H1 (cell line): ENCODE measurements around the gene LHX5. TPM values are rescaled to one million over a fixed set of nuclear protein-coding genes. Genes with fewer than 3 reads are reported as not detected.

Source experiments
- CTCF ChIA-PET: fragments of 300-600 bp; sonication (Branson Sonifier 250); formaldehyde crosslinking; loops from one replicate; lab custom pipeline; 2021; ENCODE audit not compliant: partially characterized antibody; lab: Charles Lee
- POLR2A ChIA-PET: fragments of 300-600 bp; sonication (Branson Sonifier 250); formaldehyde crosslinking; loops from one replicate; lab custom pipeline; 2021; ENCODE audit warnings: inconsistent platforms; ENCODE audit not compliant: partially characterized antibody; lab: Charles Lee
- DNase-seq, 2 experiments: peaks; one replicate each; pipeline versions ENCODE4 v3.0.0 to v3.0.0-alpha.2; 2010 to 2022; ENCODE audit warnings: low spot score in 2 of 2, low read depth in 1 of 2, mixed read lengths in 1 of 2
- FAIRE-seq: peaks from 2 replicates; lab custom pipeline; 2011; peaks lifted over from hg19 to GRCh38; lab: Jason Lieb, UNC
- H2AFZ ChIP-seq: 2 replicates; pipeline ENCODE4 v1.8.1; 2012; ENCODE audit warnings: low read length, inconsistent platforms
- H2AK5ac ChIP-seq: 2 replicates; pipeline ENCODE4 v1.6.1; 2013; ENCODE audit warnings: low read depth, low read length
- H2BK120ac ChIP-seq: replicated peaks from 2 replicates; pipeline ENCODE3; 2013; ENCODE audit warnings: low read depth, low read length, inconsistent platforms
- H2BK12ac ChIP-seq: 2 replicates; pipeline ENCODE4 v1.6.1; 2013; ENCODE audit warnings: low read depth, low read length
- H2BK15ac ChIP-seq: 2 replicates; pipeline ENCODE4 v1.6.1; 2013; ENCODE audit warnings: low read length
- H2BK20ac ChIP-seq: 2 replicates; pipeline ENCODE4 v1.6.1; 2013; ENCODE audit warnings: low read length
- H2BK5ac ChIP-seq: 2 replicates; pipeline ENCODE4 v1.6.1; 2013; ENCODE audit warnings: low read depth, low read length
- H3K14ac ChIP-seq: 2 replicates; pipeline ENCODE4 v1.6.1; 2013; ENCODE audit warnings: inconsistent platforms; ENCODE audit not compliant: insufficient read length
- H3K18ac ChIP-seq: 2 replicates; pipeline ENCODE4 v1.6.1; 2013; ENCODE audit warnings: low read length; ENCODE audit errors: extremely low read depth
- H3K23ac ChIP-seq: 2 replicates; pipeline ENCODE4 v1.6.1; 2013; ENCODE audit warnings: inconsistent platforms; ENCODE audit not compliant: insufficient read length
- H3K23me2 ChIP-seq: 2 replicates; pipeline ENCODE4 v1.6.1; 2013; ENCODE audit warnings: low read depth, low read length
- H3K27ac ChIP-seq: 2 replicates; pipeline ENCODE4 v1.6.1; 2011; ENCODE audit warnings: low read depth, low read length, inconsistent platforms
- H3K27me3 ChIP-seq, 4 experiments: replicated peaks in 1 of 4; 1 replicate in 1 of 4; 2 replicates in 3 of 4; pipeline versions ENCODE4 v1.6.1 to v1.8.1; 2011 to 2013; ENCODE audit warnings: low read length in 3 of 4, mild to moderate bottlenecking in 3 of 4, inconsistent platforms in 2 of 4, mixed read lengths in 2 of 4, moderate library complexity in 1 of 4; ENCODE audit not compliant: control insufficient read depth in 3 of 4, insufficient read depth in 3 of 4; ENCODE audit errors: extremely low read depth in 1 of 4
- H3K36me3 ChIP-seq, 4 experiments: 2 replicates each; pipeline versions ENCODE4 v1.6.1 to v1.8.1; 2011 to 2013; ENCODE audit warnings: mild to moderate bottlenecking in 4 of 4, low read length in 3 of 4, moderate library complexity in 2 of 4, control low read depth in 1 of 4, inconsistent platforms in 1 of 4; ENCODE audit not compliant: insufficient read depth in 4 of 4, control insufficient read depth in 2 of 4
- H3K4ac ChIP-seq: replicated peaks from 2 replicates; pipeline ENCODE3; 2013; ENCODE audit warnings: low read length, low read depth, mixed read lengths, inconsistent platforms; ENCODE audit not compliant: insufficient read length
- H3K4me1 ChIP-seq, 4 experiments: replicated peaks in 1 of 4; 1 replicate in 1 of 4; 2 replicates in 3 of 4; pipeline versions ENCODE4 v1.6.1 to v1.8.1; 2011 to 2013; ENCODE audit warnings: low read length in 3 of 4, inconsistent platforms in 2 of 4, mixed read lengths in 1 of 4; ENCODE audit not compliant: insufficient read depth in 4 of 4, control insufficient read depth in 3 of 4
- H3K4me2 ChIP-seq, 2 experiments: 2 replicates each; pipeline versions ENCODE4 v1.6.1 to v1.8.1; 2011 to 2013; ENCODE audit warnings: low read depth in 2 of 2, low read length in 2 of 2, control low read depth in 1 of 2, inconsistent platforms in 1 of 2, mild to moderate bottlenecking in 1 of 2; ENCODE audit not compliant: insufficient read depth in 1 of 2
- H3K4me3 ChIP-seq, 4 experiments: fragments of 200-600, 300-600 bp in 1 of 4; sonication (generic), shearing (Covaris generic), sonication (Bioruptor Twin) in 1 of 4; 2 replicates each; pipeline versions ENCODE4 v1.5.1 to v1.8.1; 2011 to 2016; ENCODE audit warnings: low read length in 4 of 4, low read depth in 3 of 4, control low read depth in 2 of 4, inconsistent platforms in 2 of 4, mild to moderate bottlenecking in 2 of 4, mixed read lengths in 1 of 4, moderate library complexity in 1 of 4; ENCODE audit not compliant: insufficient read depth in 2 of 4; ENCODE audit errors: extremely low read depth in 1 of 4
- H3K56ac ChIP-seq: replicated peaks from 2 replicates; pipeline ENCODE3; 2013; ENCODE audit warnings: low read depth, mild to moderate bottlenecking, mixed read lengths, low read length, inconsistent platforms; ENCODE audit not compliant: insufficient read length
- H3K79me1 ChIP-seq: 2 replicates; pipeline ENCODE4 v1.6.1; 2013; ENCODE audit warnings: low read depth, low read length, control low read depth
- H3K79me2 ChIP-seq, 2 experiments: 2 replicates each; pipeline versions ENCODE4 v1.6.1 to v1.8.1; 2012 to 2013; ENCODE audit warnings: low read length in 2 of 2, mild to moderate bottlenecking in 2 of 2, inconsistent platforms in 1 of 2; ENCODE audit not compliant: insufficient read depth in 2 of 2, control insufficient read depth in 1 of 2
- H3K9ac ChIP-seq, 4 experiments: replicated peaks in 1 of 4; 1 replicate in 1 of 4; 2 replicates in 3 of 4; pipeline versions ENCODE4 v1.6.1 to v1.8.1; 2011 to 2013; ENCODE audit warnings: low read depth in 3 of 4, low read length in 3 of 4, control low read depth in 2 of 4, mild to moderate bottlenecking in 2 of 4, moderate library complexity in 2 of 4, inconsistent platforms in 1 of 4; ENCODE audit errors: extremely low read depth in 1 of 4
- H3K9me3 ChIP-seq, 2 experiments: 2 replicates each; pipeline versions ENCODE4 v1.6.1 to v1.8.1; 2012 to 2013; ENCODE audit warnings: mild to moderate bottlenecking in 2 of 2, moderate library complexity in 2 of 2, control low read depth in 1 of 2, inconsistent platforms in 1 of 2, low read depth in 1 of 2, low read length in 1 of 2, mixed read lengths in 1 of 2; ENCODE audit not compliant: insufficient read depth in 2 of 2
- H4K20me1 ChIP-seq, 2 experiments: replicated peaks in 1 of 2; 2 replicates each; pipeline versions ENCODE3 to v1.8.1; 2011 to 2013; ENCODE audit warnings: inconsistent platforms in 2 of 2, low read length in 2 of 2, mild to moderate bottlenecking in 1 of 2; ENCODE audit not compliant: insufficient read depth in 2 of 2, control insufficient read depth in 1 of 2
- H4K5ac ChIP-seq: 2 replicates; pipeline ENCODE4 v1.6.1; 2013; ENCODE audit warnings: low read length, low read depth, mixed read lengths, inconsistent platforms; ENCODE audit not compliant: insufficient read length
- H4K8ac ChIP-seq: 2 replicates; pipeline ENCODE4 v1.8.0; 2013; ENCODE audit warnings: mild to moderate bottlenecking, moderate library complexity, low read length, inconsistent platforms; ENCODE audit not compliant: insufficient read depth; ENCODE audit errors: extremely low read depth
- H4K91ac ChIP-seq: replicated peaks from 2 replicates; pipeline ENCODE3; 2013; ENCODE audit warnings: low read length, mixed read lengths, inconsistent platforms; ENCODE audit not compliant: insufficient read length
- GABPA ChIP-seq: IDR thresholded peaks from 2 replicates; pipeline ENCODE4 v1.6.1; 2011; ENCODE audit warnings: mild to moderate bottlenecking, low read length, moderate library complexity, borderline replicate concordance; ENCODE audit not compliant: insufficient read depth
- GTF2F1 ChIP-seq: IDR thresholded peaks from 2 replicates; pipeline ENCODE4 v1.6.1; 2012; ENCODE audit warnings: low read depth, low read length, improper control_type of control experiment, borderline replicate concordance
- JUN ChIP-seq: IDR thresholded peaks from 2 replicates; pipeline ENCODE4 v1.6.1; 2011; ENCODE audit warnings: low read depth, mild to moderate bottlenecking, improper control_type of control experiment, low read length
- JUND ChIP-seq: IDR thresholded peaks from 2 replicates; pipeline ENCODE4 v1.6.1; 2011; ENCODE audit warnings: mild to moderate bottlenecking, improper control_type of control experiment, low read length
- MAFK ChIP-seq: IDR thresholded peaks from 2 replicates; pipeline ENCODE4 v1.6.1; 2012; ENCODE audit warnings: low read depth, mild to moderate bottlenecking, improper control_type of control experiment, low read length
- POLR2AphosphoS5 ChIP-seq: IDR thresholded peaks from 2 replicates; pipeline ENCODE4 v1.6.1; 2011; ENCODE audit warnings: low read depth, low read length
- RNF2 ChIP-seq: fragments of 200-900, 300-1000 bp; sonication (generic); IDR thresholded peaks from 2 replicates; pipeline ENCODE4 v1.7.1; 2016; ENCODE audit warnings: borderline replicate concordance, low read depth, mild to moderate bottlenecking, antibody characterized with exemption, low read length; ENCODE audit not compliant: poor library complexity, severe bottlenecking; ENCODE audit errors: missing control alignments
- RXRA ChIP-seq: IDR thresholded peaks from 2 replicates; pipeline ENCODE4 v1.6.1; 2011; ENCODE audit warnings: low read depth, mild to moderate bottlenecking, low read length, moderate library complexity; ENCODE audit not compliant: insufficient read depth
- SIRT6 ChIP-seq: IDR thresholded peaks from one replicate; pipeline ENCODE4 v1.7.1; 2012; ENCODE audit warnings: low read length, inconsistent platforms
- SP2 ChIP-seq: IDR thresholded peaks from 2 replicates; pipeline ENCODE4 v1.6.1; 2012; ENCODE audit warnings: mild to moderate bottlenecking, low read length, inconsistent platforms
- SP4 ChIP-seq: IDR thresholded peaks from 2 replicates; pipeline ENCODE4 v1.6.1; 2012; ENCODE audit warnings: low read length, inconsistent platforms
- WGBS, 2 experiments: shearing (Covaris generic) in 1 of 2; methylation state at CpG; one replicate each; pipeline versions ENCODE4 v1.1.6 to v1.1.7; 2013 to 2015; ENCODE audit warnings: low lambda C conversion rate in 2 of 2, mixed read lengths in 2 of 2, inconsistent platforms in 1 of 2, low coverage in 1 of 2, missing lambda C conversion rate in 1 of 2; ENCODE audit not compliant: insufficient replicate concordance in 2 of 2, insufficient coverage in 1 of 2, insufficient read length in 1 of 2; ENCODE audit errors: extremely low coverage in 1 of 2, missing lambda C conversion rate in 1 of 2; 5-methylcytosine and 5-hydroxymethylcytosine counted together
- polyA plus RNA-seq, 7 experiments: library from polyadenylated mRNA; depleted of rRNA in 3 of 7; stranded (reverse) in 5 of 7; unstranded in 2 of 7; fragments of >200 nt in 5 of 7; fragments of 200-250 nt in 2 of 7; gene quantifications; 1 replicate in 5 of 7; 2 replicates in 1 of 7; 4 replicates in 1 of 7; pipeline versions ENCODE4 v1.2.1 to v1.2.3, GENCODE V29; 2011 to 2013; ENCODE audit warnings: missing spikeins in 2 of 7, mixed read lengths in 2 of 7
- total RNA-seq: library from RNA; stranded (reverse); fragmentation: NEBNext Ultra II Directional; extraction: Animal tissue kit (Norgen Biotek cat#: 25700); gene quantifications from 2 replicates; pipeline ENCODE4 v1.2.1, GENCODE V29; 2021

The LHX5 gene
- total and polyA plus RNA-seq, 2 of the 8 experiments (the other 6 are each of a cell fraction or from before 2014, with no cell fraction given) = 0.47 to 1.1 TPM

GRCh38 chr12:113443030-113443539 lies 28.6 kb downstream of the LHX5 start:
- Histone ChIP-seq H4K20me1 (no peaks in the 10 kb centered on the region), H3K4me3 (no peak overlapping the region), H3K79me1 (no peaks in the 10 kb centered on the region), H3K27ac (no peak overlapping the region), H3K27me3 (peaks cover 0 to 2% (median 0%) of the 10 kb centered on the region in 4 experiments; a peak in 1 of 7 replicates), H3K79me2 (no peaks in the 10 kb centered on the region), H2BK20ac (no peak overlapping the region), H2AFZ (no peak overlapping the region), H3K14ac (no peak overlapping the region), H3K4me1 (peaks cover 0 to 2% (median under 1%) of the 10 kb centered on the region in 4 experiments; a peak in 2 of 7 replicates), H3K9me3 (no peaks in the 10 kb centered on the region), H3K23me2 (peaks cover 6% of the 10 kb centered on the region; the same call in 1 of the 2 replicates), H3K23ac (no peak overlapping the region), H3K36me3 (no peaks in the 10 kb centered on the region), H2BK15ac (no peak overlapping the region), H4K5ac (no peak overlapping the region), H3K18ac (no peak overlapping the region), H3K9ac (no peak overlapping the region), H2AK5ac (no peak overlapping the region), H2BK12ac (no peak overlapping the region), H3K4me2 (no peak overlapping the region), H2BK5ac (no peak overlapping the region), H2BK120ac (no peak overlapping the region), H4K91ac (no peak overlapping the region), H4K8ac (no peak overlapping the region), H3K4ac (no peak overlapping the region), H3K56ac (no peak overlapping the region)
- no peak for TF ChIP-seq SP4
- no peak for TF ChIP-seq POLR2AphosphoS5
- TF ChIP-seq SIRT6 = no peak
- TF ChIP-seq JUN = no peak
- no peak for TF ChIP-seq GTF2F1
- no peak for TF ChIP-seq RNF2
- TF ChIP-seq RXRA = no peak
- no peak for TF ChIP-seq MAFK
- no peak for TF ChIP-seq GABPA
- TF ChIP-seq JUND = no peak
- no peak for TF ChIP-seq SP2
- WGBS, 2 experiments = 90% methylated on average over 6 of the region's 6 CpGs; no CpG with 5 or more reads in 1 of the 2 experiments
- ChIA-PET CTCF (interaction anchor here (0.6 to 8.4 kb wide), 7 partner anchors 10 to 415 kb away, joined by 3 to 82 read pairs (median 3); no protein-coding TSS in a partner anchor), POLR2A (interaction anchor here (1.0 kb wide), 1 partner anchor 92 kb away, joined by 3 read pairs; no protein-coding TSS in a partner anchor)
- no peak for DNase-seq
- FAIRE-seq = no peak
